ENCODE data around the gene CYP2U1. TPM values are rescaled to one million over a fixed set of nuclear protein-coding genes. Genes with fewer than 3 reads are reported as not detected.
"Not testable (repeated sequence)": the region's sequence is repeated elsewhere in the genome, so short reads cannot be mapped to it uniquely, and the experiment has no call there.

Gene CYP2U1
- total RNA-seq, 2 experiments from 2014 or later: 1.4 to 1.6 TPM

DNA sequence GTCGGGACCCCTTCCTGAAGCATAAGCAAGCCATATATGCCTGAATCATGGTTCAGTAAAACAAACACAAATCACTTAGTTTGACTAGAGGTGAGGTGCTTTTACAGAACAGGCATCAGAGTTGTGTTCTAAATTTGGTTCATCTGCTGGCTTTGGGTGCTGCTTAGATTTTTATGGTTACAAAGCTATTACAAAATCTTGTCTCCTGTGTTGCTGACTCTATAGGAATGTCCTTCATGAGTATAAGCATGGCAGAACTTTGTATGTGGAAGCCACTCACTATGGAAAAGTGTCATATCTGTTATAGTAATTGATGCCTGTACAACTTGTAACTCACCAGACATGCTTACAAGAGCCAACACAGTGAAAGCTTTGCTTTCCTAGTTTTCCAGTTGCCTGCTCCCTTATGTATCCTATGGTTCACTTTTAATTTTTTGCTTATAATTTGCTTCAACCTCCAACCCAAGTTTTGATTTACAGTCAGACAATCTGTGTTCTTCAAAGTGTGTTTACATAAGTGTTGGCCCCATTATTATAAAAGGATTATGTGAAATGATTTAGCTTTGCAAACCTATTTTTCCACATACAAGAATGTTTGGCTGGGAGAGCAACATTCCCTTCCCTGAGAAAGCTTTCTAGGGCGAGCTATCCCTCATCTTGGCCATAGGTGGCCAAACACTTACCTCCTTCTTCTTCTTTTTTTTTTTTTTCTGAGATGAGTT is 30.0 kb upstream of the CYP2U1 start:
- no peak overlapping the region for H3K4me3 Mint-ChIP-seq
- DNase-seq: no peak

DNA sequence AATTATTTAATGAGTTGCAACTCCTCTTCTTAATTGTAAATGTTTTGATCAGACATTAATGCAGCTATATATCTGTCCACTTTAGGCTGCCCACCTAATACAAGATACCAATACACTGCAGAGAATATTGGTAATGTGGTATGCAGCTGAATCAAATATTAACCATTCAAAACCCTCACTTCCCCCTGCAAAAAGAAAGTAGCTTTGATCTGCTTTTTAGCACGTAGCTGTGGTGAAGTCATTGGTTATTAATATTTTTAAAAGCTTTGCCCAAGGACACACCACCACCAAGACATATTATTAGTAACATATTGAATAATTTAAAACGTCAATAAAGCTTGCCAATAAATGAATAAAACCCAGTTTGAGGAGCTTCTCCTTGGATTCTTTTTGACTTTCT is 28.6 kb upstream of the CYP2U1 start:
- ChIA-PET POLR2A (no interaction called here), CTCF (interaction anchor here (1.1 to 1.3 kb wide), 3 partner anchors 8 to 144 kb away, joined by 3 read pairs; no protein-coding TSS in a partner anchor)
- H3K4me1 Mint-ChIP-seq: no peaks in the 10 kb centered on the region
- no peaks in the 10 kb centered on the region for H3K36me3 Mint-ChIP-seq (ENCODE audit: low read depth)
- H3K4me3 Mint-ChIP-seq: no peak overlapping the region
- no peak for DNase-seq
- peaks cover 10% of the 10 kb centered on the region for H3K9me3 Mint-ChIP-seq
- no peak overlapping the region for H3K27ac Mint-ChIP-seq
- peaks cover 15% of the 10 kb centered on the region for H3K27me3 Mint-ChIP-seq

More for the DNA sequence above, 30.0 kb upstream of the CYP2U1 start:
- H3K4me1 Mint-ChIP-seq: peaks cover 5% of the 10 kb centered on the region
- peaks cover 20% of the 10 kb centered on the region for H3K27me3 Mint-ChIP-seq
- H3K9me3 Mint-ChIP-seq: peaks cover 10% of the 10 kb centered on the region
- CTCF ChIA-PET: no interaction called here
- no peak overlapping the region for H3K27ac Mint-ChIP-seq
- H3K36me3 Mint-ChIP-seq (ENCODE audit: low read depth): no peaks in the 10 kb centered on the region
- POLR2A ChIA-PET: no interaction called here

GRCh38 chr4:107905082-107905481 is 26.3 kb upstream of the CYP2U1 start:
- H3K4me1 Mint-ChIP-seq; H3K4me3 Mint-ChIP-seq; H3K27ac Mint-ChIP-seq; CTCF ChIA-PET; H3K27me3 Mint-ChIP-seq; DNase-seq; H3K36me3 Mint-ChIP-seq (ENCODE audit: low read depth); POLR2A ChIA-PET: not testable (repeated sequence)
- H3K9me3 Mint-ChIP-seq: peaks cover 10% of the 10 kb centered on the region

DNA sequence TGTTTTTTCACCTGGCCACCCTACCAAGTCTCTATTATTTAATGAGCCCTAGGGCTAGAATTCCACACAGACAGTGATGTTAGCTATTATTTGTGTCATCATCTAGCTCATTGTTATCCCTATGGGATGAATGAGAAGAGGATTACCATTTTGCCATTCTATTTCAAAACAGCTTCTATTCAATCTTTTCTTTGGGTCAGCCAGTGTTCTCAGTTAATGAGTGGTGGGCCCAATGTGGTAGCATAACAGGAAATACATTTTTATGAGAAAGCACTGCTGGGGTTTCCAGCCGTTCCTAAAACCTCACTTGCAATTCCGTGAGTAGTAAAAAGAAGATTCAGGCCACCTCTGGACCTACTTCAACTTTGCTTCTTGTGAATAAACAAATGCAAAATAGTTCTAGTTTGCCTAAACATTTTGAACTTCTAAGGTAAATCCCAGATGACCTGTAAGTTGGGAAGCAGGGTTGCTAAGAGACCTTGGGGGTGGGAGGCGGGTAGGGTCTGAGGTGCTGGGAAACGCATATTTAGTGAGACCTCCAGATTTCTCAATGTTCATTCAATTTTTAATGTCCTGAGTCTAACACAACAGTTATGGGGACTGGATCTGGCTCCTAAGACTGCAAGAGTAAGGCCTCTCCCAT is 24.8 kb upstream of the CYP2U1 start:
- ChIA-PET CTCF (no interaction called here), POLR2A (no interaction called here)
- H3K9me3 Mint-ChIP-seq: peaks cover 10% of the 10 kb centered on the region
- H3K36me3 Mint-ChIP-seq (ENCODE audit: low read depth): no peaks in the 10 kb centered on the region
- H3K4me1 Mint-ChIP-seq: no peaks in the 10 kb centered on the region
- H3K27ac Mint-ChIP-seq: no peak overlapping the region
- DNase-seq: no peak
- H3K27me3 Mint-ChIP-seq: peaks cover 4% of the 10 kb centered on the region
- no peak overlapping the region for H3K4me3 Mint-ChIP-seq

DNA sequence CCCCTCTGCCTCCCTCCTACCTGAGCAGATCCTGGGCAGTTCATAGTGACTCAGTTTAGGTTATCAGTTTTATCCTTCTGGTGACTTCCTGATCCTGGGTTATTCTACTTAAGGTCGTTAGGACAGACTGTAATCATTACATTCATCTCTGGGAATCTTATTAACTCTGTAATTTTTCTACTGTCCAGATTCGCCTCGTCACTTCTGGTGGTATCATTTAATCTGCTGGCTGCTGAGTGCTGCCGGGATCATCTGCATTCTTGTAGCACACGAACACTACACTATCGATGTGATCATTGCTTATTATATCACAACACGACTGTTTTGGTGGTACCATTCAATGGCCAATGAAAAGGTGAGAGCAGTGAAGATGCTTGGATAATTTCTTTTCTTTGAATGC is 23.0 kb upstream of the CYP2U1 start:
- POLR2A ChIA-PET: no interaction called here
- no peak for DNase-seq
- Mint-ChIP-seq H3K4me3 (no peak overlapping the region), H3K9me3 (peaks cover 7% of the 10 kb centered on the region), H3K36me3 (ENCODE audit: low read depth) (no peaks in the 10 kb centered on the region), H3K4me1 (no peaks in the 10 kb centered on the region), H3K27ac (no peak overlapping the region), H3K27me3 (peaks cover 2% of the 10 kb centered on the region)
- CTCF ChIA-PET: interaction anchor here (0.6 to 3.6 kb wide), 2 partner anchors 133 to 151 kb away, joined by 3 to 12 read pairs; no protein-coding TSS in a partner anchor

- POLR2A ChIA-PET: no interaction called here
- Mint-ChIP-seq H3K27ac (no peak overlapping the region), H3K36me3 (ENCODE audit: low read depth) (no peaks in the 10 kb centered on the region), H3K4me3 (no peak overlapping the region), H3K9me3 (no peaks in the 10 kb centered on the region), H3K4me1 (no peaks in the 10 kb centered on the region), H3K27me3 (no peaks in the 10 kb centered on the region)
- DNase-seq: no peak
- CTCF ChIA-PET: interaction anchor here (0.6 to 1.4 kb wide), 6 partner anchors 9 to 296 kb away, joined by 3 to 14 read pairs (median 4); no protein-coding TSS in a partner anchor
Measured at GRCh38 chr4:107913283-107913899, 18.0 kb upstream of the CYP2U1 start.

GRCh38 chr4:107915220-107915619 is 16.1 kb upstream of the CYP2U1 start:
- Mint-ChIP-seq H3K27ac (no peak overlapping the region), H3K4me1 (no peaks in the 10 kb centered on the region), H3K9me3 (peaks cover 5% of the 10 kb centered on the region), H3K36me3 (ENCODE audit: low read depth) (no peaks in the 10 kb centered on the region), H3K27me3 (peaks cover 7% of the 10 kb centered on the region), H3K4me3 (no peak overlapping the region)
- ChIA-PET CTCF (no interaction called here), POLR2A (no interaction called here)
- no peak for DNase-seq

DNA sequence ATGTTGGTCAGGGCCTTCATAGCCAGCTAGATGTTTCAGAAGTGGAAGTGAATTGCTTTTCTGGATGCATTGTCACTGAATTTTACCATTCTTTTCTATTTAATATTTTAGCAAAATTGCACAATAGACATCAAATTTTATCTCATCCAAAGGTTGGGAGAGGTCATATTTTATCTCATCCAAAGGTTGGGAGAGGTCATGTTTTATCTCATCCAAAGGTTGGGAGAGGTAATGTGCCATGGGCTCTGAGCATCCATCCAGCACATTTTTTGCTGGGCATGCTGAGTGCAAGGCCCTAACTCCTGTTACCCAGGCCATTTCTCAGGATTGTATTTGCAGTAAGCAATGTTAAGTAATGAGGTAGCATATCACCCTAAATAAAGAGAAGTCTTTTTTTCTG is 14.7 kb upstream of the CYP2U1 start:
- Mint-ChIP-seq H3K4me1 (no peaks in the 10 kb centered on the region), H3K27me3 (peaks cover 12% of the 10 kb centered on the region), H3K27ac (no peak overlapping the region), H3K36me3 (ENCODE audit: low read depth) (no peaks in the 10 kb centered on the region), H3K9me3 (peaks cover 5% of the 10 kb centered on the region), H3K4me3 (no peak overlapping the region)
- ChIA-PET POLR2A (no interaction called here), CTCF (no interaction called here)
- DNase-seq: no peak

GRCh38 chr4:107917500-107917899 is 13.8 kb upstream of the CYP2U1 start:
- DNase-seq: no peak
- Mint-ChIP-seq H3K9me3 (peaks cover 5% of the 10 kb centered on the region), H3K27ac (no peak overlapping the region), H3K27me3 (peaks cover 15% of the 10 kb centered on the region), H3K4me3 (no peak overlapping the region), H3K4me1 (no peaks in the 10 kb centered on the region), H3K36me3 (ENCODE audit: low read depth) (no peaks in the 10 kb centered on the region)
- CTCF ChIA-PET: no interaction called here
- POLR2A ChIA-PET: no interaction called here

DNA sequence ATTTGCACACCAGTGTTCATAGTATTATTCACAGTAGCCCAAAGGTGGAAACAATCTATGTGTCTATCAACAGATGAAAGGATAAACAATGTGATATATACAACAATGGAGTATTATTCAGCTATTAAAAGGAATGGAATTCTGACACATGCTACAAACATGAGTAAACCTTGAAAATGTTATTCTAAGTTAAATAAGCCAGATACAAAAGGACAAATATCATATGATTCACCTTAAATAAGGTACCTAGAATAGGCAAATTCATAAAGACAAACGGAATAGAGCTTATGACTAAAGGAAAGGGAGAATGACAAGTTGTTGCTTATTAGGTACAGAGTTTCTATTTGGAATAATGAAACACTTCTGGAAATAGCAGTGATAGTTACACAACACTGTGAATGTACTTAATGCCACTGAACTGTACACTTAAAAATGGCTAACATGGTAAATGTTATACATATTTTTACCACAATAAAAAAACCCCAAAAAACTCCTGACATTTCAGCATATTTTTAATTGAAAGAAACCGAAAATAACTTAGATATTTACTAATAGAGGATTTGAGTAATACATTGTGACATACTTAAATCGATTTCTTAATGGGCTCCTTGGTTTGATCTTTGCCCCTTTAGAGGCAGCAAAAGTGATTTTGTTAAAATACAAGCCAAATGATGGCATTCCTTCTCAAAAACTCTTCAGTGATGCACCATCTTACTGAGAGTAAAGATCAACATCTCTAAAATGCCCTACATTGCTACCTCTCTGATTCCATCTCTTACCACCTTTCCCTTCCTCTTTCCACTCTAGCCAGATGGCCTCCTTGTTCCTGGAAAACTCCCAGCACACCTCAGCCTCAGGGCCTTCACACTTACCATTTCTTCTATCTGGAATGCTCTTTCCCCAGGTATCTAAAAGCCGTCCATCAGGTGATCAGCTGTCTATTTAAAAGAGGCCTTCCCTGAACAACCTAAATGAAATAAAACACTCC is 8.6 kb upstream of the CYP2U1 start:
- ChIA-PET CTCF (no interaction called here), POLR2A (interaction anchor here (1.0 kb wide), 1 partner anchor 9 kb away, joined by 3 read pairs; the partner anchor contains the start of gene CYP2U1)
- no peaks in the 10 kb centered on the region for H3K4me1 Mint-ChIP-seq
- peaks cover 5% of the 10 kb centered on the region for H3K9me3 Mint-ChIP-seq
- no peaks in the 10 kb centered on the region for H3K36me3 Mint-ChIP-seq (ENCODE audit: low read depth)
- H3K27me3 Mint-ChIP-seq: peaks cover 20% of the 10 kb centered on the region
- H3K27ac Mint-ChIP-seq: no peak overlapping the region
- no peak for DNase-seq
- no peak overlapping the region for H3K4me3 Mint-ChIP-seq

- H3K27me3 Mint-ChIP-seq: peaks cover 11% of the 10 kb centered on the region
- H3K4me3 Mint-ChIP-seq; CTCF ChIA-PET; H3K27ac Mint-ChIP-seq; H3K36me3 Mint-ChIP-seq (ENCODE audit: low read depth); DNase-seq; H3K4me1 Mint-ChIP-seq; POLR2A ChIA-PET; H3K9me3 Mint-ChIP-seq: not testable (repeated sequence)
Measured at GRCh38 chr4:107925713-107926112, 5.6 kb upstream of the CYP2U1 start.

DNA sequence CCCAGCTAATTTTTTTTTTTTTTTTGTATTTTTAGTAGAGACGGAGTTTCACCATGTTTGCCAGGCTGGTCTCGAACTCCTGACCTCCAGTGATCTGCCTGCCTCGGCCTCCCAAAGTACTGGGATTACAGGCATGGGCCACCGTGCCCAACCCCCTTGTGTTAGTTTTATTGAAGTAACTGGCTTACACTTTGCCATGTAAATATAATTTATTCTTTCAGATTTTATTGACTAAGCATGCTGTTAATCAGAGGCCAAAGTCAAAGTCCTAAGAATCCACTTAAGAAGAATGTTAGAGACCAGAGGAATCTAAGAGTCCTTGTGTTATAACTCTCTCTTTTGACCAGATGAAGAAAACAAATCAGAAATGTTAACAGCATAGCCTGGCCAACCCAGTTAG is 4.5 kb upstream of the CYP2U1 start:
- H3K27ac Mint-ChIP-seq, CTCF ChIA-PET, POLR2A ChIA-PET: not testable (repeated sequence)

More for the DNA sequence above, 4.5 kb upstream of the CYP2U1 start:
- not testable (repeated sequence) for H3K9me3 Mint-ChIP-seq; H3K4me3 Mint-ChIP-seq; DNase-seq; H3K4me1 Mint-ChIP-seq; H3K36me3 Mint-ChIP-seq (ENCODE audit: low read depth)
- peaks cover 11% of the 10 kb centered on the region for H3K27me3 Mint-ChIP-seq

Data from activated CD4-positive, alpha-beta memory T cell treated with anti-CD3 and anti-CD28 coated beads, Interleukin-2, amount 10 ng/mL, durations not matched to agents 7 days and 5 days (primary cell).